GM21576 (cell line): Measurements from ENCODE around the gene ELOVL6.
"Not testable (repeated sequence)": the region's sequence is repeated elsewhere in the genome, so short reads cannot be mapped to it uniquely, and the experiment has no call there.

ENCODE experiments used
- ATAC-seq: cut with Tn5 transposase; IDR thresholded peaks from one replicate; pipeline ENCODE4 v1.9.1; 2021; ENCODE audit warnings: mild to moderate bottlenecking, moderate library complexity; ENCODE audit not compliant: unreplicated experiment

Gene ELOVL6

GRCh38 chr4:110039164-110039563, 159.3 kb downstream of the ELOVL6 start:
- ATAC-seq = not testable (repeated sequence)

- ATAC-seq = peak; percentile 98
These were observed 164.4 kb downstream of the ELOVL6 start for GRCh38 chr4:110034026-110034393.

GRCh38 chr4:110033355-110034025, 164.9 kb downstream of the ELOVL6 start:
- no peak for ATAC-seq

- ATAC-seq = no peak
These were observed 165.8 kb downstream of the ELOVL6 start for GRCh38 chr4:110032603-110033002.

- ATAC-seq = no peak
These were observed 172.7 kb downstream of the ELOVL6 start for GRCh38 chr4:110025718-110026117.

- ATAC-seq = no peak
These were observed 173.4 kb downstream of the ELOVL6 start for GRCh38 chr4:110025056-110025455.

GRCh38 chr4:110022457-110022856, 176.0 kb downstream of the ELOVL6 start:
- no peak for ATAC-seq

- no peak for ATAC-seq
These were observed 177.6 kb downstream of the ELOVL6 start for GRCh38 chr4:110020646-110021443.

- ATAC-seq = no peak
These were observed 178.3 kb downstream of the ELOVL6 start for GRCh38 chr4:110020139-110020538.

GRCh38 chr4:110019153-110019552, 179.3 kb downstream of the ELOVL6 start:
- no peak for ATAC-seq

- no peak for ATAC-seq
These were observed 184.2 kb downstream of the ELOVL6 start for GRCh38 chr4:110014233-110014632.

- ATAC-seq = no peak
These were observed 185.5 kb downstream of the ELOVL6 start for GRCh38 chr4:110012917-110013316.

- ATAC-seq = no peak
These were observed 187.6 kb downstream of the ELOVL6 start for GRCh38 chr4:110010797-110011196.

- ATAC-seq = no peak
These were observed 188.9 kb downstream of the ELOVL6 start for GRCh38 chr4:110009550-110009949.

GRCh38 chr4:110008540-110008939, 189.9 kb downstream of the ELOVL6 start:
- no peak for ATAC-seq

- no peak for ATAC-seq
These were observed 191.2 kb downstream of the ELOVL6 start for GRCh38 chr4:110007217-110007616.

- peak; percentile 58 for ATAC-seq
These were observed 192.9 kb downstream of the ELOVL6 start for GRCh38 chr4:110005461-110006056.

GRCh38 chr4:110004556-110004955, 193.9 kb downstream of the ELOVL6 start:
- ATAC-seq = no peak

GRCh38 chr4:110003401-110004187, 194.8 kb downstream of the ELOVL6 start:
- ATAC-seq = no peak

GRCh38 chr4:110002326-110002725, 196.1 kb downstream of the ELOVL6 start:
- ATAC-seq = no peak

- no peak for ATAC-seq
These were observed 198.9 kb downstream of the ELOVL6 start for GRCh38 chr4:109999585-109999912.
